ENCODE data around the gene SIX5.
"Not testable (repeated sequence)": the region's sequence is repeated elsewhere in the genome, so short reads cannot be mapped to it uniquely, and the experiment has no call there.

Gene SIX5

DNA sequence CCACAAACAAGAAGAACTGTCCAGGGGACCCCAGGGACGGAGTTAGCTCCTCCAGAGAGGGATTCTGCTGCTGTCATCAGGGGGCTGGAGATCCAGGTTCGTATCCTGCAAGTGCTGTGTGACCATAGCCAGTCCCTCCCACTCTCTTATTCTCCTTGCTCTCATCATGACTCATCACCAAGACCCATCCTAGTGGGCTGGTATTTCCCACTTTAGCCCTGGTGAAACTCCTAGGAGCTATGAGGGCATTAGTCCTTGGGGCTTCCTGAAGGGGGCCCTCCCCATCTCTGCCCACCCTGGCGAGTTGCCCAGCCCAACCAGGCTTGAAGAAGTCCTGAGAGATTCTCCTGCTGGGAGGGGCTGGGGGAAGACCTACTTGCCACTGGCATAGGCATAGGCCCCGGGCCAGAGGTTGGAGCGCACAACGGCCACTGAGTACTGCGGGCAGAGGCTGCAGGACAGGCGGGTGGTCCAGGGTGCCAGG is 31.1 kb upstream of the SIX5 start:
- TF ChIP-seq, protein P1, sequence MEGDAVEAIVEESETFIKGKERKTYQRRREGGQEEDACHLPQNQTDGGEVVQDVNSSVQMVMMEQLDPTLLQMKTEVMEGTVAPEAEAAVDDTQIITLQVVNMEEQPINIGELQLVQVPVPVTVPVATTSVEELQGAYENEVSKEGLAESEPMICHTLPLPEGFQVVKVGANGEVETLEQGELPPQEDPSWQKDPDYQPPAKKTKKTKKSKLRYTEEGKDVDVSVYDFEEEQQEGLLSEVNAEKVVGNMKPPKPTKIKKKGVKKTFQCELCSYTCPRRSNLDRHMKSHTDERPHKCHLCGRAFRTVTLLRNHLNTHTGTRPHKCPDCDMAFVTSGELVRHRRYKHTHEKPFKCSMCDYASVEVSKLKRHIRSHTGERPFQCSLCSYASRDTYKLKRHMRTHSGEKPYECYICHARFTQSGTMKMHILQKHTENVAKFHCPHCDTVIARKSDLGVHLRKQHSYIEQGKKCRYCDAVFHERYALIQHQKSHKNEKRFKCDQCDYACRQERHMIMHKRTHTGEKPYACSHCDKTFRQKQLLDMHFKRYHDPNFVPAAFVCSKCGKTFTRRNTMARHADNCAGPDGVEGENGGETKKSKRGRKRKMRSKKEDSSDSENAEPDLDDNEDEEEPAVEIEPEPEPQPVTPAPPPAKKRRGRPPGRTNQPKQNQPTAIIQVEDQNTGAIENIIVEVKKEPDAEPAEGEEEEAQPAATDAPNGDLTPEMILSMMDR (IDR thresholded peaks at IDR 0.05; ENCODE audit: low read depth, low read length) = no peak

DNA sequence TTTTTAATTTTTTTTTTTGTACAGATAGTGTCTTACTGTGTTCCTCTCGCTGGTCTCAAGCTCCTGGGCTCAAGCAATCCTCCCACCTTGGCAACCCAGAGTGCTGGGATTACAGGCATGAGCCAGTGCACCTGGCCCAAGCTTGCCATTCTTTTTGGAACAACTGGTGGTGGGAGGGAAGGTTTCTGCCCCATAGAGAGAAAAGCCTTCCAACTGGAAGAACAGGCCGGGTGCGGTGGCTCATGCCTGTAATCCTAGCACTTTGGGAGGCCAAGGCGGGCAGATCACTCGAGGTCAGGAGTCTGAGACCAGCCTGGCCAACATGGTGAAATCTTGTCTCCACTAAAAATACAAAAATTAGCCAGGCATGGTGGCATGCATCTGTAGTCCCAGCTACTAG is 30.5 kb upstream of the SIX5 start:
- not testable (repeated sequence) for DNase-seq (ENCODE audit: extremely low read depth, low read depth)

More for the DNA sequence above, 31.1 kb upstream of the SIX5 start:
- no peak for DNase-seq (ENCODE audit: extremely low read depth, low read depth)

DNA sequence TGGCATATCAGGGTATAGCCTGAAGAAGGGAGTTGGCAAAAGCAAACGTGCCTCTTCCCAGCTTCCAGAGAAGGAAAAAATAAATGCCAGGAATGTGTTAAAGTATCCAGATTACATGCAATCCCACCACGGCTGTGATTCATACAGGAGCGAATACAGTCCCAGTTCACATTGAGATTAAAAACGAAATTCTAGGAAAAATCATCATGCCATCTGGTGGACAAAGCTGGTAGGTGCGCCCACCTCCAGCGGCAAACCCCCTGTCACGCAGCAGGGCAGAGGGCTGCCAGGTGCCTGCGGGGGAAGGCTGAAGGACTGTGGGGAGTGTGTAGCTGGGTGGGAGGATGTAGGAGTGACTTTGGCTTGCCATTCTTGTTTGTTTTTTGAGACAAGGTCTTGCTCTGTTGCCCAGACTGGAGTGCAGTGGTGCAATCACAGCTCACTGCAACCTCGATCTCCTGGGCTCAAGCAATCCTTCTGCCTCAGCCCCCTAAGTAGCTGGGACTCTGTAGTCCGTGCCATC is 30.0 kb upstream of the SIX5 start:
- peak; percentile 57 for DNase-seq (ENCODE audit: extremely low read depth, low read depth)
- TF ChIP-seq, protein P1 (IDR thresholded peaks at IDR 0.05; ENCODE audit: low read depth, low read length) = peak; percentile 85

DNA sequence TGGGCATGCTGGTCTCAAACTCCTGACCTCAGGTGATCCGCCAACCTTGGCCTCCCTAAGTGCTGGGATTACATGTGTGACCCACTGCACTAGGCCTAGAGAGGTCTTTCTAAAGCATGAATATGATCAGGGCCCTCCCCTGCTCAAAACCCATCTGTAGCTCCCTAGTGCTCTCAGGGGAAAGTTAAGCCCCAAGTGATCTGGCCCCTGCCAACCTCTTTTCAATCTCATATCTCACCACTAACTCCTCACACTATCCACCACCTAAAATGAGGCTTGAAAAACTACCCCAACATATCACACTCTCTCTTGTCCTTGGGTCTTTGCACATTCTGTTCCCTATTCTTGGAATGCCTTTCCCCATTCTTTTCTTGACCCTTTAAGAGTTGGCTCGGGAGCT is 25.6 kb upstream of the SIX5 start:
- TF ChIP-seq, protein P1 (IDR thresholded peaks at IDR 0.05; ENCODE audit: low read depth, low read length) = no peak
- DNase-seq (ENCODE audit: extremely low read depth, low read depth) = no peak

DNA sequence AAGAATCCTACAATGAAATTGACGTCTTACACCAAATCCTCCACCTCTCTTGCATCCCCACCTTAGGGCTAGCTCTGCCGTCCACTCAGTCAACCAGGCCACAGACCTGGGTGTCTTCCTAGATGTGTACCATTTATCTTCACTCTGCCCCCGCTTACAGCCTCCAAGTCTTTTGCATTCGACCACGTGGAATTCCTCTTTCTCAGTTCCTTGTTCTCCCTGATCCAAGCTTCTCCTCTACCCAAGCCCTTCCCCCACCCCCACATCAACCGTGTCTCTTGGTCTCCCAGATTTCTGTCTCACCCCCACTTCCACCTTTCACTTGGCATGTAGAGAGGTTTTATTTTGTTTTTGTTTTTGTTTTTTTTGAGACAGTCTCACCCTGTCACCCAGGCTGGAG is 24.8 kb upstream of the SIX5 start:
- TF ChIP-seq, protein P1 (IDR thresholded peaks at IDR 0.05; ENCODE audit: low read depth, low read length) = no peak
- no peak for DNase-seq (ENCODE audit: extremely low read depth, low read depth)

DNA sequence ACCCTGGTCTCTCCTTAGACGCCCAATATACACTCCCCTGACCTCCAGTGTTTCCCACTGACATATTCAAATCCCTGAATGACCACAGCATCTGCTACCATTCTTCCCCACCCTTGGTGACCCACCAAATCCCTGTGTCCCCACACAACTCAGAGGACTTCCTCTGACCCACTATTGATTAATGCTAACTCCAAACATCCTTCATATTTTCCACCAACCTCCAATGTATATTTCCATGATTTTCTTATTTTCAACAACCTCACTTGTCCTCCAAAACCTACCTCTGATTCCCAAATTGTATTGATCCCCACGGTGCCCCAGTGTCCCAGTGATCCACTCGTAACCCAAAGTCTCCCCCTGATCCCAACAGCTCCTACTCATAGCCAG is 24.1 kb upstream of the SIX5 start:
- TF ChIP-seq, protein P1 (IDR thresholded peaks at IDR 0.05; ENCODE audit: low read depth, low read length) = no peak
- DNase-seq (ENCODE audit: extremely low read depth, low read depth) = no peak

DNA sequence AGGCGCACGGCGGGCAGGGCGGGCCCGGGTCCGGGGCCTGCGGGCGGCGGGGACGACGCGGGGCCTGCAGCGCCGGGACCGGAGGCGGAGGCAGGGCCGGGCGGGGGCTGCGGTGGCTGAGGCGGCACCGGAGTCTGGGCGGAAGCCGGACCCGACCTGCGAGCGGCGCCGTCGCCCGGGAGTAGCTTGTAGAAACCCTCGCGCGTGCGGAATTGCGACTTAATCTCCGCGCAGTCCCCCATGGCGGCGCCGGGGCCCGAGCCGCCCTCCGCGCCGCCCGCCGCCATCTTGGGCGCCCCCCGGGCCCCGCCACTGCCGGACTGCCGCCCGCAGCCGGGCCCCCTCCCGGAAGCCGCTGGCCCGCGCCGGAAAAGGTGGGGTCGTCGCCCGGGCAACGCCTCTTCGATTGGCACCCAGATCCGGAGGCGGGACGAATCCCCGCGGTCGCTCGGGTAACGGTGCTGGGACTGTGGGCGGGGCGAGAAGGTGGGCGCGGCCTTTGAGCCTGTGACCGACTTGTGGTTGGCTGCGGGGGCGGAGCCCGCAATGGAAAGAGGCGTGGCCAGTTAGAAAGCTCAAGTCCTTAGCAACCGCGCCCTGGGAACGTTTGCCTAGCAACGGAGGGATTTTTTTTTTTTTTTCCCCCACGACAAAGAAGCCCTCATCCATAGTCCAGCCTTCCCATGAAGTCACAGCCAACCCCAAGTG is 23.6 kb upstream of the SIX5 start, which contains the start of gene DMWD:
Gene DMWD, minus strand, starts transcription at position 376 of the 708 bp plus-strand sequence. Its CDS starts 89 bp downstream, at position 287.
- peak; percentile 96 for DNase-seq (ENCODE audit: extremely low read depth, low read depth)
- TF ChIP-seq, protein P1 (IDR thresholded peaks at IDR 0.05; ENCODE audit: low read depth, low read length) = no peak
